Hematopoietic multipotent progenitor cell treated with erythropoietin and hydrocortisone succinate and interleukin-3 and kit ligand, for 17 days (in vitro differentiated cells): ENCODE data around the gene MPI.
"Not testable (repeated sequence)": the region's sequence is repeated elsewhere in the genome, so short reads cannot be mapped to it uniquely, and the experiment has no call there.

Experiments used
- DNase-seq: peaks from one replicate; pipeline ENCODE4 v3.0.0-alpha.2; 2015; ENCODE audit warnings: low spot score

MPI gene

DNA sequence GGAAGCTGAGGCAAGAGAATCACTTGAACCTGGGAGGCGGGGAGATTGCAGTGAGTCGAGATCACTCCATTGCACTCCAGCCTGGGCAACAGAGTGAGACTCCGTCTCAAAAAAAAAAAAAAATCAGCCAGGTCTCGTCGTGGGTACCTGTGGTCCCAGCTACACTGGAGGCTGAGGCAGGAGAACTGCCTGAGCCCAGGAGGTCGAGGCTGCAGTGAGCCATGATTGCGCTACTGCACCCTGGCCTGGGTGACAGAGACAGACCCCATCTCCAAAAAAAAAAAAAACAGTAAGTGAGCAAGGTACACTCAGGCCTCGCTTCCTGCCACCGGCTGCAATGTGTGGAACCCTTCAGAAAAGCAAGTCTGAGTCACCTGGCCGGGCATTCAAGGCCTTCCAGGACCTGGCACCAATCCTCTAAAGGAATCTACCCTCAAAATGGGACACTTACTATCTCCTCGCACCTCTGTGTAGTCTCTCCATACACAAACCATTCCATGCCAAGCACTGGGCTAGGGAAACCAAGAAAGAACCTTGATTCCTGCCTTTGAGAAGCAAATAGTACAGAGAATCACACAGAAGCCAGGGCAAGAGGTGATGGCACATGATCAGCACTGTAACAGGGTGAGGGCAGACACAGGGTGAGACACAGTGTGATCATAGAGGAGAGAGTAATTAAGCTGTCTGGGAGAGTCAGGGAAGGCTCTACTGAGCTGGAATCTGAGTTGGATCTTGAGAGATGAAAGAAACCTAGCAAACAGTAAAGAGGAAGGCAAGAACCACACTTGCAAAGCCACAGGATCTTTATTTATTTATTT lies 26.4 kb upstream of the MPI start:
- DNase-seq, result no peak

DNA sequence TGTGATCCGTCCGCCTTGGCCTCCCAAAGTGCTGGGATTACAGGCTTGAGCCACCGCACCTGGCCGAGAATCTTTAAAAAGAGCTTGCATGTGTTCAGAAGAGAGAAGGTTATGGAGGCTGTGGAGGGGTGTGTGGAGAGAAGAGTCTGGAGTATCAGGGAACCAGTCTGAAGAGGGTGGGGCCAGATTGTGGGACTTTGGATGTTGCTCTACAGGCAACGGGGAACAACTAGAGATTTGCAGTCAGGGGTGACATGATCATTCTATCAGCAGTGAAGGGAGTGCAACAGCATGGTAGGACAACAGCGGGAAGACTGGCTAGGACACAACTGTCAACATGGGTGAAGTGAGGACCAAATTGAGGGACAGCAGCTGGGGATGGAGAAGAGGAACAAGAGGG lies 25.5 kb upstream of the MPI start:
- DNase-seq, result no peak

DNA sequence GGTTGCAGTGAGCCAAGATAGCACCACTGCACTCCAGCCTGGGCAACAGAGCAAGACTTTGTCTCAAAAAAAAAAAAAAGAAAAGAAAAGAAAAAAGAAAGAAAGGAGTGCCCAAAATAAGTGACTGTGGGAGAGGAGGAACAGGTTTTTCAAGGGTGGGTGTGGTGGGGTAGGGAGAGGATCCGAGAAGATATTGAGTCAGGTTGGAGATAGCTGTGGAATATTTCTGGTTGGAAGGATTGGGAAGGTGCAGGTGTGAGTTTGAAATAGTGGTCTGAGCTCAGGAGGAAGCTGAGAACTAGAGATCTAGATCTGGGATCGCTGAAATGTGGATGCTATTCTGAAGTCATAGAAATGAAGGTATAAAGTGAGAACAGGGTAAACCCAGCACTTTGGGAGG lies 24.5 kb upstream of the MPI start:
- DNase-seq, result no peak

DNA sequence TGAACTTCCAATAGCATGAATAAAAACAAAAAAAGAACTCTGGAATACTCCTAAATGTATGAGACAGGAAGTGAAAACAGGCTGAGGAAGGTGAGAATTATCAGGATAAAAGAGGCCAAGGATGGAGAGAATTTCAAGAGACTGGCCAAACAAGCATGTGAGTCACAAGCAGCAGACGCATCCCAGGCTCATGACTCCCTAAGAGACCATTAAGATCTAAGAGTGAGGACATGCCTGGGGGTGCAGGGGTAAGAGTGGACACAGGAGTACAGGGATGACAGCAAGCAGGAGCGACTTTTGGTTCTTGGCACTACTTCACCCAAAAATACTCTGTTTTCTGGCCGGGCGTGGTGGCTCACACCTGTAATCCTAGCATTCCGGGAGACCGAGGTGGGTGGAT lies 23.8 kb upstream of the MPI start:
- DNase-seq, result no peak

- no peak for DNase-seq
Observed at GRCh38 chr15:74867466-74868038, 22.3 kb upstream of the MPI start.

DNA sequence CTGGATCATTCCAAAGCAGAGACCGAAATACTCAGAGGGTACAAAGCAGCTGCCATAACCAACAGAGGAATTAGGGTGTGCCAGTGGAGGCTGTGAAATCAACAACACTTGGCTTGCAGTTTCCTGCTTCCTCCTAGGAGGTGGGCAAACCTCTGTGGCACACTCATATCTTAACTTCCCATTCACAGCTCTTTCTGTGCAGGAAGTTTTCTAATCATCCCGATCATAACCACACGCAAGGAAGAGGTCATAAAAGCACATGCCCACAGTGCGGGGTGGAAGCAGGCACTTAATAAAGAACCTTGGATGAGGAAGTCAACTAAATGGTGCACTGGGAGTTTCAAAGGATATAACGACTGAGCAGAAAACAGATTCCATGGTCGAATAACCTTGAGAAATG lies 21.8 kb upstream of the MPI start:
- no peak for DNase-seq

GRCh38 chr15:74869372-74869725 lies 20.5 kb upstream of the MPI start:
- DNase-seq, result no peak

- peak; percentile 31 for DNase-seq
Observed at GRCh38 chr15:74869726-74870407, 20.0 kb upstream of the MPI start.

DNA sequence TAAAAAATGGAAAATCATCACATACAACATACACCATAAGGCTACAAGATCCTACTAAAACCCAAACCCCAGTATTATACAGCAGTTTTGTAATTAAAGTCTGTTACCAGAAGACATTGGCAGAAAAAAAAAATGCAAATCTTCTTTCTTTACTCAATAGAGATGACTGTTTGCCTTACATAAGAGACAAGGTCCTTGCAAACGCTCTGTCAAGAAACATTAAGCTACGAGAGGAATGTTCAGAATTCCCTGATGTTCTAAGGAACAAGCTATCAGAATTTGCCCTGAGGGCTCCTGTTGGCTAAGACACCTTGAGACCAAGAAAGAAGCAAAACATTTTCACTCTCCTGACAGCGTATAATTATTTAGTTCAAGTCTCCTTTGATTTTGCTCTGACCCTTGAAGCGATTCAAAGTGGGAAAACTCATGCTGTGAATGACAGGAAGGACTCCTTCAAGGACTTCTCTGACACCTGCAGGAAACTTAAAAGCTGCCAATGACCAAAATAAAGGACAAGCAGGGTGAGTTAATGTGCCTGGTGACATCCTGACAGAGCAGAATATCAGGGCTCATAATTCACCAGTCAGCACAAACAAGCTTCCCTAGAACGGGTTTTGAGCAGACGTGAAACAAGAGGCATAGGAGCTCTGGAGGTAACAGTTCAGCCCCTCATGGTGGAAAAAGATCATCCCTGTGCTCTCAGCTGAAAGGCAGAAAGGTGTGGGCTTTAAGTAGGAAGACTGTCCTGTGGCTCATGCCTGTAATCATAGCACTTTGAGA lies 19.2 kb upstream of the MPI start:
- DNase-seq, result no peak

- no peak for DNase-seq
Observed at GRCh38 chr15:74872702-74873035, 17.2 kb upstream of the MPI start.

- DNase-seq, result peak; percentile 92
Observed at GRCh38 chr15:74873036-74873755, 16.6 kb upstream of the MPI start, which contains the start of gene SCAMP2. TSS of gene SCAMP2 (minus strand) at chr15:74873365. CDS start at chr15:74873255, 110 bp downstream.

DNA sequence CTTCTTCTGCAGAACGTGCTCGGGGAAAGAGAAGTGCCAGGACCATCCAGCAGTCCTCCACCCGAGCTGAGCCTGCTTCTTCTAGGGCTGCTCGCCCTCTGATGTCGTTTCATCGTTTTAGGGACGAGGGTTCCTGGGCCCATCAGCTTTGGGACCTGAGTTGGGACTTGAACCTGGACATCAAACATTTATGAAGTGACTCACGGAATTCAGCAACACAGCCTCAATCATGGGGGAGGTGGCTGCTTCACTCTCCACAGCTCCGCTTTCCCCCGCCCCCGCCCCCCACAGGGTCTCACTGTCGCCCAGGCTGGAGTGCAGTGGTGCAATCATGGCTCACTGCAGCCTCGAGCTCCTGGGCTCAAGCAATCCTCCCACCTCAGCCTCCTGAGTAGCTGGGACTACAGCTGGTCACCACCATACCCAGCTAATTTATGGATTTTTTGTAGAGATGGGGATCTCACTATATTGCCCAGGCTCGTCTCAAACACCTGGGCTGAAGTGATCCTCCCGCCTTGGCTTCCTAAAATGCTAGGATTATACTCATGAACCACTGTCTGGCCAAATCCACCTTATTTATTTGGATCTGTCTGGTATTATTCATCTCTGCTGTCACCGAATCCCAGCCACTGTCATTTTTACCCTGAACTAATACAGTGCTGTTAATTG lies 16.0 kb upstream of the MPI start:
- DNase-seq, result no peak

- no peak for DNase-seq
Observed at GRCh38 chr15:74878273-74878672, 11.6 kb upstream of the MPI start.

- DNase-seq, result no peak
Observed at GRCh38 chr15:74882528-74882927, 7.3 kb upstream of the MPI start.

GRCh38 chr15:74884428-74885223 lies 5.2 kb upstream of the MPI start:
- no peak for DNase-seq

DNA sequence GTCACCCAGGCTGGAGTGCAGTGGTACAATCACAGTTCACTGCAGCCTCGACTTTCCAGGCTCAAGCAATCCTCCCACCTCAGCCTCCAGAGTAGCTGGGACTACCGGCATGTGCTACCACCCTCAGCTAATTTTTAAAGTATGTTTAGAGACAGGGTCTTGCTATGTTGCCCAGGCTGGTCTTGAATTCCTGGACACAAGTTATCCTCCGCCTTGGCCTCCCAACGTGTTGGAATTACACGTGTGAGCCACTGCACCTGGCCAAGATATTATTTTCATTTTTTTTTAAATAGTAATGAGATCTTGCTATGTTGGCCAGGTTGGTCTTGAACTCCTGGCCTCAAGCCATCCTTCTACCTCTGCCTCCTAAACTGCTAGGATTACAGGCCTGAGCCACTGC lies 4.4 kb upstream of the MPI start:
- no peak for DNase-seq

GRCh38 chr15:74887537-74888193 lies 2.2 kb upstream of the MPI start:
- DNase-seq, result not testable (repeated sequence)

- no peak for DNase-seq
Observed at GRCh38 chr15:74888716-74889115, 1.1 kb upstream of the MPI start.

- DNase-seq, result no peak
Observed at GRCh38 chr15:74889390-74889882, 406 bp upstream of the MPI start.

GRCh38 chr15:74890665-74890960 lies 771 bp downstream of the MPI start:
- no peak for DNase-seq
